Islet of Langerhans (tissue), 1 donor: ENCODE data around the gene RYR2.

Source experiments
- FAIRE-seq: peaks from one replicate; lab custom pipeline; 2011; peaks lifted over from hg19 to GRCh38; lab: Jason Lieb, UNC

RYR2 gene

GRCh38 chr1:237041795-237042525 lies at the start of gene RYR2:
Gene RYR2, plus strand, starts transcription at chr1:237042184. Its CDS starts 338 bp downstream, at chr1:237042522.
- FAIRE-seq = no peak

GRCh38 chr1:236992449-236992848 lies 49.5 kb upstream of the RYR2 start:
- no peak for FAIRE-seq

DNA sequence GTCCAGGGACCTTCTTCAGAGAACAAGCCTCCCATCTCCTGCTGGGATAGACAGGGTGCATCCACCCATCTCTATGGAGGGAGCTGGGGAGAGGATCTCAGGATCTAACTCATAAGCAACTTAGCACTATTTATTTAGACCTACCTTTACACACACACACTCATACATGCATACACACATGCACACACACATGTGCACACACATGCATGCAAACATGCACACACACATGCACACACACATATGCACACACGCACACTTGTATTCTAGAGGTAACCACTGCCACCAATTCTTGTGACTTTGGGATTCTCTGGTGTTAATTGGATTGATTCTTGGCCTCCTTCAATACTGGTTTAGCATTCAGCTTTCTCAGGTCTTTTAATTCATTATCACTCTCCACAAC lies 47.5 kb upstream of the RYR2 start:
- no peak for FAIRE-seq

- no peak for FAIRE-seq
Measured at GRCh38 chr1:236997361-236997760, 44.6 kb upstream of the RYR2 start.

GRCh38 chr1:236997882-236998281 lies 44.1 kb upstream of the RYR2 start:
- no peak for FAIRE-seq

DNA sequence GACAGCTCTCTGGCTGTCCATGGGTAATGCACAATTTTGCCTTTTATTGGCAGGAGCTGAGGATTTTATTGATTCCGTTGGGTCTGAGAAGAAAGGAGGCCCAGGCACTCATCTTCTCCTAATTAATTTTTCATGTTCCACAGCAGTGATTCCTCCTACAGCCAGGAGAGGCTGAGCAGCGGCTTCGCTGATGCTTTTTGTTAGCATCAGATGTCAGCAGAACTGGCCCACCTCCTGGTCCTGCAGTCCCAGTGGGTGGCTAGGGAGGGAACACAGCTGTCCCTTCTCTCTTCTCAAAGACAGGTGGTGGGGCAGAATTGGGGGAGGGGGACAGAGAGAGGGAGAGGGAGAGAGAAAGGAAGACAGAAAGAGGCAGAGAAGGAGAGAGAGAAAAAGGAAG lies 43.4 kb upstream of the RYR2 start:
- FAIRE-seq = no peak

DNA sequence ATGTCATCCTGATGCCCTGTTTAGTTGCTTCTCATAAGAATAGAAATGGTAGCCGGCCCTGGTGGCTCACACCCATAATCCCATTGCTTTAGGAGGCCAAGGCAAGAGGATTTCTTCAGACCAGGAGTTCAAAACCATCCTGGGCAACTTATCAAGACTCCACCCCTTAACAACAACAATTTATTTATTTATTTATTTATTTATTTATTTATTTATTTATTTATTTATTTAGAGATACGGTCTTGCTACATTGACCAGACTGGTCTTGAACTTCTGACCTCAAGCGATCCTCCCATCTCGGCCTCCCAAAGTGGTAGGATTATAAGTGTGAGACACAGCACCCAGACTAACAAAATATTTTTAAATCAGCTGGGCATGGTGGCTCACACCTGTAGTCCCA lies 41.8 kb upstream of the RYR2 start:
- FAIRE-seq = no peak

DNA sequence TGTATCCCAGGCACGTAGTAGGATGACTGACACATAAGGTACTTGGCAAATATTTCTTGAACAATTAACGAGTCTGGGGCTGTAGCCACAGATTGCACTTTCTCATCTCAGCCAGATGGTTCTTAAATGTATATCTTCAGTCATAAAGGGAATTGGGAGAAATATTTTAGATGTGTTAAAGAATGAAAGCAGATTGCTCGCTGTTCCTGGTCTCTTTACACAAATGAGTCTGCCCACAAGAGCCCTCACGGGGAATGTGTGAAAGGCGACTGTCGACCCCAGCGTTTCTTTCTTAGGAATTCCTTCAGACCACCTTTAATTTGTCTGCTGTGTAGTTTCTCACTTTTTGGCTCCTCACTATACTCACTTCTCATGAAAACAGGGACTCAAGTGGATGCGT lies 38.5 kb upstream of the RYR2 start:
- no peak for FAIRE-seq

- no peak for FAIRE-seq
Measured at GRCh38 chr1:237004116-237004515, 37.9 kb upstream of the RYR2 start, which contains the start of gene MT1HL1. Gene MT1HL1, minus strand, starts transcription at chr1:237004441. Its CDS starts 69 bp downstream, at chr1:237004372.

GRCh38 chr1:237005674-237006073 lies 36.3 kb upstream of the RYR2 start:
- FAIRE-seq = no peak

- FAIRE-seq = no peak
Measured at GRCh38 chr1:237007147-237007881, 34.7 kb upstream of the RYR2 start.

DNA sequence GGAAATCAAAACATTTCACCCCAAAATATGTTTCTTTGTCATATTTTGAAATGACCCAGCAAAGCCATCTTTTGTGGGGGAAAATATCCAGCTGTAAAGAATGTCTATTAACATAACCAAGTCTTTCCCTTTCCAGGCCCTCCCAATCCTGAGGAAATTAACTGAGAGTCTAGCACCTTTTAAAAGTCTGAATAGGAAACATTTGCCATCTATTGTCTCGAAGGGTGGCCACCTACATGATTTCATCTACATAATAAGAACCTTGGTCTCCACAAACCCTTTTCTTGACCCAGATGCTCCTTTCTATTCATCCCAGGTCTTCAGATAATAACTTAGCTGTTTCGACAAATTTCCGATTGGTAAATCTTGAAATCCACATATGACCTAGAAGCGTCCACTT lies 32.4 kb upstream of the RYR2 start:
- FAIRE-seq = no peak

- no peak for FAIRE-seq
Measured at GRCh38 chr1:237011432-237011831, 30.6 kb upstream of the RYR2 start.

DNA sequence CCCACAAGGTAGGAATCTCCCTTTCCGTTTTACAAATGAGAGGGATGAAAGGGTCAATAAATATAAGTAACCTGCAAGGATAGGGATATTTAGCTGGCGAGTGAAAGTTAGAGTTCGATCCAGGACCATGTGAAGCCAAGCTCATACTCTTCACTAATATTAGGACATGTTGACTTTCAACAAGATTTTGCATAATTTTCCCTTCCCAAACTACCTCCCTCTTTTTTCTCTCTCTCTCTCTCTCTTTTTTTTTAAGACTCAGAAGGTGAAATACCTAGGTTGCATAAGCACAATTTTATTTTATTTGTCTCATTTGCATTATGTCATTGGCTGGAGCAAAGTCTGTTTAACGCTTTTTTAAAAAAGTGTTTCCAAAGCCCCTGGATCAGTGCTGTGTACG lies 29.6 kb upstream of the RYR2 start:
- FAIRE-seq = no peak

GRCh38 chr1:237012788-237013383 lies 29.1 kb upstream of the RYR2 start:
- FAIRE-seq = peak; percentile 82

GRCh38 chr1:237013608-237014007 lies 28.4 kb upstream of the RYR2 start:
- FAIRE-seq = no peak

DNA sequence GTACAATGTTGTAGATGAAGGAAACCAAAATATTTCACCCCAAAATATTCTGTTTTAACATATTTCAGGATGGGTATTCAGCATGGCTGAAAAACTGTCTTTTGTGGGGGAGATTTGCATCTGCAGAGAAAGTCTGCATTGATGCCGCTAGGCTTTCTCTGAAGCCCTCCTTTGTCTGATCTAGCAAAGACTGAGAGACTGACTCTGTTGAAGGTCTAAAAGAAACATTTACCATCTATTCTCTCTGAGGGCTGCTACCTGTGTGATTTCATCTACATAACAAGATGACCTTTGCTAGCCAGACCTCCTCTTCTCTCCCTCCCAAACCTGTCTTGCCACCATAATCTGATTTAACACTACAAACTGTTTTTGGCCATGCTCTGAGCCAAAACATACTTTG lies 25.4 kb upstream of the RYR2 start:
- no peak for FAIRE-seq

DNA sequence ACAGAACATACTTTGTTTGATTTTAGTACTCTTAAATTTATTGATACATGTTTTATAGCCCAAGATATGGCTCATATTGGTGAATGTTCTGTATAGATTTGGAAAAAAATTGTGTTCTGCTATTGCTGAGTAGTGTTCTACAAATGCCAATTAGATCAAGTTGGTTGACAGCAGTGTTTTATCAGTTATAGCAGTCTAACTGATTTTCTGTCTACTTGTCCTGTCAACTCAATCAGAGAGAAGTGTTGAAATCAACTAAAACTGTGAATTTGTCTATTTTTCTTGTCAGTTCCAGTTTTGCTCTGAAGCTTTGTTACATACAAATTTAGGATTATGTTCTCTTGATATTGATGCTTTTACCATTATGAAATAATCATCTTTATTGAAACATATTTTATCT lies 23.1 kb upstream of the RYR2 start:
- no peak for FAIRE-seq

DNA sequence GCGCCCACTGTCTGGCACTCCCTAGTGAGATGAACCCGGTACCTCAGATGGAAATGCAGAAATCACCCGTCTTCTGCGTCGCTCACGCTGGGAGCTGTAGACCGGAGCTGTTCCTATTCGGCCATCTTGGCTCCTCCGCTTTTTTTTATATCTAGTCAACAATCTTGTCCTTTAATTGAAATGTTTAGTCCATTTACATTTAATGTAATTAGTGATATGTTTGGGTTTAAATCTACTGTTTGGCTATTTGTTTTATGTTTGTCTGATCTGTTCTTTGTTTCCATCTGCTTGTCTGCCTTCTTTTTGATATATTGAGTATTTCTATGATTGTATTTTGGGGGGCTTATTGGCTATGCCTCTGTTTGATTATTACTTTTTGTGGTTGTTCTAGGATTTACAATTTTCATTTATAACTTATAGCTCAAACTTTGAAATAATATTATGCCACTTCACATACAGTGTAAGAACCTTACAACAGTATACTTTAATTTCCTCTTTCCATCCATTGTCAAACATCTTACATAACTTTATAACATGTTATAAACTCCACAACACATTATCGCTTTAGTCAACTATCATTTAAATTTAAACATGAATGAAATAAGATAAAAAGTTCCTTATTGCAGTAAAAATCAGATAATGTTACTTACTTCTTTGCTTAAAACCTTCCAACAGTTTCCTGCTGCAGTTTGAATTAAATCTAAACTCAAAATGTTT lies 16.5 kb upstream of the RYR2 start:
- no peak for FAIRE-seq

- FAIRE-seq = no peak
Measured at GRCh38 chr1:237029240-237029639, 12.7 kb upstream of the RYR2 start.

DNA sequence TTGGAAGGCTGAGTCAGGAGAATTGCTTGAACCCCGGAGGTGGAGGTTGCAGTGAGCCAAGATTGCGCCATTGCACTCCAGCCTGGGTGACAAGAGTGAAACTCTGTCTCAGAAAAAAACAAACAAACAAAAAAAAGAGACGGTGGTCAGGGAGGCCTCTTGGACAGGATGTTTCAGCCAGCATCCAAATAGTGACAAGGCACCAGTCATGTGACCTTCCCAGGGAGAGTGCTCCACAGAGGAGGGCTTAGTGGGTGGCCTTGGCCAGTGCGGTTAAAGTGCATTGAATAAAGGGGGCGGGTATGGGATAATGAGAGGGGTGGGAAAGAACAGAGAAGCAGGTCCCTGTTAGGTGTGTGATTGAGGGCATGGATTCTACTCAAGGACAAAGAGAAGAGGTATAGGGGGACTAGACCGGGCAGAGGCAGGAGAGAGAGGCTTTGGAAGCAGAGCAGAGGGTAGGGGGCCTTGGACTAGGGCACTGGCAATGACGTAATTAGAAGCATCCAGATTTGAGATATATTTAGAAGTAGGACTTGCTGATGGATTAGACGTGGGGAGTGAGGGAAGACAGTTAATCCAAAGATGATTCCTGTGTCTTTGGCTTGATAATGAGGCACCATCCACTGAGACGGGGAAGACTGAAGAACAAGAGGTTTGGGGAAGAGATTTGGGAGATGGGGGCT lies 12.0 kb upstream of the RYR2 start:
- no peak for FAIRE-seq

DNA sequence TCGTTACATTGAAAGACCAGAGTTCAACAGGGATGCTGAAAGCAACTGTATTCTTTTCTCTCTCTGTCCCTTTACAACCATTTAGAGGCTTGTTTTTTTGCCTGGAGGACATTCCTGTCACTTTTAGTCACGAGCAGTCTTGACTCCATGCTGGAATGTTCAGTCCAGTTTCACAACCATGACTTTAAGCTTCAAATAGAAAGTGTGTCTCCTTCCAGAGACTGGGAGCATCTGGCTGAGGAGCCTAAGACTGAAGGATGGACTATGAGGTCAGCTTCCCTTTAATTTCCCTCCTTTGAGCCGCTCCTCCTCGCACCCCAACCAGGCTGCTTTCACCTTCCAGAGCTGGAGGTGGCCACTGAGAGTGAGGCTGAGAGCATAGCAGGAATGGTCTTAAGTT lies 10.5 kb upstream of the RYR2 start:
- FAIRE-seq = no peak
